Liver (tissue), 9 donors: ENCODE measurements around the gene RAC2. TPM values are rescaled to one million over a fixed set of nuclear protein-coding genes. Genes with fewer than 3 reads are reported as not detected.

Experiments used
- DNase-seq: peaks from one replicate; pipeline ENCODE4 v3.0.0-alpha.2; 2017; ENCODE audit warnings: low spot score
- H3K27ac ChIP-seq, 2 donors: one replicate each; pipeline ENCODE4 v1.7.0; 2013; ENCODE audit warnings: inconsistent platforms in 2 of 2, low read length in 2 of 2, control low read depth in 1 of 2, low read depth in 1 of 2, mild to moderate bottlenecking in 1 of 2
- H3K27me3 ChIP-seq, 4 donors: one replicate each; pipeline versions ENCODE4 v1.6.1 to v1.7.0; 2013; ENCODE audit warnings: low read length in 3 of 4, inconsistent platforms in 1 of 4, mild to moderate bottlenecking in 1 of 4, moderate library complexity in 1 of 4; ENCODE audit not compliant: control insufficient read depth in 4 of 4, insufficient read depth in 4 of 4
- H3K36me3 ChIP-seq, 4 donors: one replicate each; pipeline versions ENCODE4 v1.6.1 to v1.7.0; 2013; ENCODE audit warnings: low read length in 3 of 4, mild to moderate bottlenecking in 3 of 4, low read depth in 1 of 4, moderate library complexity in 1 of 4; ENCODE audit not compliant: control insufficient read depth in 4 of 4, insufficient read depth in 3 of 4
- H3K4me1 ChIP-seq, 4 donors: one replicate each; pipeline versions ENCODE4 v1.6.1 to v1.7.0; 2013; ENCODE audit warnings: low read length in 3 of 4, mild to moderate bottlenecking in 3 of 4, moderate library complexity in 1 of 4; ENCODE audit not compliant: control insufficient read depth in 4 of 4, insufficient read depth in 4 of 4
- H3K4me3 ChIP-seq, 3 donors: one replicate each; pipeline versions ENCODE4 v1.6.1 to v1.7.0; 2013; ENCODE audit warnings: low read length in 3 of 3, control low read depth in 1 of 3, low read depth in 1 of 3, mild to moderate bottlenecking in 1 of 3
- H3K9ac ChIP-seq, 2 donors: one replicate each; pipeline ENCODE4 v1.7.0; 2013; ENCODE audit warnings: low read length in 2 of 2, mild to moderate bottlenecking in 2 of 2, moderate library complexity in 2 of 2, control low read depth in 1 of 2, low read depth in 1 of 2
- H3K9me3 ChIP-seq, 4 donors: one replicate each; pipeline versions ENCODE4 v1.6.1 to v1.7.0; 2013; ENCODE audit warnings: low read length in 3 of 4; ENCODE audit not compliant: control insufficient read depth in 4 of 4
- EGR1 ChIP-seq, 2 donors: IDR thresholded peaks; 2 replicates each; pipeline ENCODE4 v1.6.1; 2016 to 2018; ENCODE audit warnings: antibody characterized with exemption in 2 of 2, low read depth in 2 of 2
- FOXA1 ChIP-seq: IDR thresholded peaks from 2 replicates; pipeline ENCODE4 v1.6.1; 2016; ENCODE audit warnings: antibody characterized with exemption
- FOXA2 ChIP-seq: IDR thresholded peaks from 2 replicates; pipeline ENCODE4 v1.6.1; 2016; ENCODE audit warnings: antibody characterized with exemption
- GABPA ChIP-seq, 2 donors: IDR thresholded peaks in 1 of 2; conservative IDR thresholded peaks in 1 of 2; 2 replicates each; pipeline ENCODE4 v1.6.1; 2016; ENCODE audit warnings: antibody characterized with exemption in 2 of 2, mild to moderate bottlenecking in 1 of 2, moderate library complexity in 1 of 2
- HNF4A ChIP-seq, 2 donors: conservative IDR thresholded peaks; 2 replicates each; pipeline ENCODE4 v1.6.1; 2016; ENCODE audit warnings: antibody characterized with exemption in 2 of 2, mild to moderate bottlenecking in 2 of 2
- HNF4G ChIP-seq: IDR thresholded peaks from 2 replicates; pipeline ENCODE4 v1.6.1; 2016; ENCODE audit warnings: antibody characterized with exemption
- JUND ChIP-seq, 2 donors: IDR thresholded peaks; 2 replicates each; pipeline ENCODE4 v1.6.1; 2016; ENCODE audit warnings: antibody characterized with exemption in 2 of 2
- NR2F2 ChIP-seq: IDR thresholded peaks from 2 replicates; pipeline ENCODE4 v1.6.1; 2016; ENCODE audit warnings: antibody characterized with exemption
- RAD21 ChIP-seq, 2 donors: IDR thresholded peaks; 2 replicates each; pipeline ENCODE4 v1.6.1; 2016; ENCODE audit warnings: antibody characterized with exemption in 2 of 2, mild to moderate bottlenecking in 2 of 2
- RXRA ChIP-seq, 2 donors: IDR thresholded peaks; 2 replicates each; pipeline ENCODE4 v1.6.1; 2017 to 2018; ENCODE audit warnings: antibody characterized with exemption in 2 of 2, mild to moderate bottlenecking in 1 of 2
- SP1 ChIP-seq: IDR thresholded peaks from 2 replicates; pipeline ENCODE4 v1.6.1; 2018; ENCODE audit warnings: antibody characterized with exemption, mild to moderate bottlenecking
- TAF1 ChIP-seq: conservative IDR thresholded peaks from 2 replicates; pipeline ENCODE4 v1.6.1; 2016; ENCODE audit warnings: antibody characterized with exemption, mild to moderate bottlenecking
- whole genome bisulfite sequencing: extraction: QIAGEN DNeasy Blood & Tissue Kit; methylation state at CpG from one replicate; pipeline ENCODE4 v1.1.7; 2013; 5-methylcytosine and 5-hydroxymethylcytosine counted together
- polyA plus RNA-seq, 2 donors: library from polyadenylated mRNA; stranded (reverse) in 1 of 2; unstranded in 1 of 2; fragments of 200-250 nt in 1 of 2; fragments of >200 nt in 1 of 2; fragmentation: Nextera tagmentation in 1 of 2; extraction: Ambion mirVana in 1 of 2; gene quantifications; one replicate each; pipeline versions ENCODE4 v1.2.1 to v1.2.3, GENCODE V29; 2013 to 2015
- total RNA-seq, 2 donors: library from RNA; depleted of rRNA; stranded (reverse); fragments of >200 nt; gene quantifications; one replicate each; pipeline ENCODE4 v1.2.3, GENCODE V29; 2014
- TF ChIP-seq, protein P1 (sequence below): fragments of 150-350 bp; IDR thresholded peaks from 2 replicates; pipeline ENCODE4 v1.5.1; 2017; ENCODE audit warnings: improper control_type of control experiment, low read depth, low read length; ENCODE audit not compliant: missing input control
- TF ChIP-seq, protein P2 (sequence below): IDR thresholded peaks from 2 replicates; pipeline ENCODE4 v1.6.1; 2016; ENCODE audit warnings: antibody characterized with exemption, mild to moderate bottlenecking
- TF ChIP-seq, protein P3 (sequence below): IDR thresholded peaks from 2 replicates; pipeline ENCODE4 v1.6.1; 2016; ENCODE audit warnings: antibody characterized with exemption
- TF ChIP-seq, protein P4 (sequence below): IDR thresholded peaks from 2 replicates; pipeline ENCODE4 v1.6.1; 2016; ENCODE audit warnings: antibody characterized with exemption
- TF ChIP-seq, protein P5 (sequence below): IDR thresholded peaks from 2 replicates; pipeline ENCODE4 v1.6.1; 2016; ENCODE audit warnings: antibody characterized with exemption
- donor health status: healthy.
- donor health status: healthy.
- donor health status: healthy.
- donor health status: healthy.
- donor health status: healthy.

The RAC2 gene
- total and polyA plus RNA-seq, 4 donors: 4.0 to 15.0 (median 7.4) TPM

DNA sequence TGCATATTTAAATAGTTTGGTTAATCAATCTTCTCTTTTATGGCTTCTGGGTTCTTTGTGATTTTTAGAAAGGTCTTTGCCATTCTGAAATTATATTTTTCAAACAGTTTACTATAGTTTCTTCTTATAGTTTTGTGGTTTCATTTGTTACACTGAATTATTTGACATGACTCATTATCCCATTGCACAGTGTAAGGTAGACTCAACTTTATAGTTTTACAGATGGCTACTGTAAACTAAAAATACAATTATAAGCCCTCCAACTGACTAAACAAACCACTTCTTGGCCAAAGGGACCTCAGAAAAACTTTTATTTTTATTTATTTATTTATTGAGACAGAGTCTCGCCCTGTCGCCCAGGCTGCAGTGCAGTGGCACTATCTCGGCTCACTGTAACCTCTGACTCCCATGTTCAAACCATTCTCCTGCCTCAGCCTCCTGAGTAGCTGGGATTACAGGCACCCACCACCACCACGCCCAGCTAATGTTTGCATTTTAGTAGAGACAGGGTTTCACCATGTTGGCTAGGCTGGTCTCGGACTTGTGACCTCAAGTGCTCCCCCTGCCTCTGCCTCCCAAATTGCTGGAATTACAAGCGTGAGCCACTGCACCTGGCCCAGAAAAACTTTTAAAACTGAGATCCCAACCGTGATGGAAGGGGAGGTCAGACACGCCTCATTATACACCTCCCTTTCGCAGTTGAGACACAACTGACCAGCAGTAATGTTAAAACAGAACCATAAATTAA, 14.1 kb upstream of the RAC2 start:
- no peak for TF ChIP-seq NR2F2
- TF ChIP-seq, protein P1, sequence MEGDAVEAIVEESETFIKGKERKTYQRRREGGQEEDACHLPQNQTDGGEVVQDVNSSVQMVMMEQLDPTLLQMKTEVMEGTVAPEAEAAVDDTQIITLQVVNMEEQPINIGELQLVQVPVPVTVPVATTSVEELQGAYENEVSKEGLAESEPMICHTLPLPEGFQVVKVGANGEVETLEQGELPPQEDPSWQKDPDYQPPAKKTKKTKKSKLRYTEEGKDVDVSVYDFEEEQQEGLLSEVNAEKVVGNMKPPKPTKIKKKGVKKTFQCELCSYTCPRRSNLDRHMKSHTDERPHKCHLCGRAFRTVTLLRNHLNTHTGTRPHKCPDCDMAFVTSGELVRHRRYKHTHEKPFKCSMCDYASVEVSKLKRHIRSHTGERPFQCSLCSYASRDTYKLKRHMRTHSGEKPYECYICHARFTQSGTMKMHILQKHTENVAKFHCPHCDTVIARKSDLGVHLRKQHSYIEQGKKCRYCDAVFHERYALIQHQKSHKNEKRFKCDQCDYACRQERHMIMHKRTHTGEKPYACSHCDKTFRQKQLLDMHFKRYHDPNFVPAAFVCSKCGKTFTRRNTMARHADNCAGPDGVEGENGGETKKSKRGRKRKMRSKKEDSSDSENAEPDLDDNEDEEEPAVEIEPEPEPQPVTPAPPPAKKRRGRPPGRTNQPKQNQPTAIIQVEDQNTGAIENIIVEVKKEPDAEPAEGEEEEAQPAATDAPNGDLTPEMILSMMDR: no peak
- TF ChIP-seq, protein P2, sequence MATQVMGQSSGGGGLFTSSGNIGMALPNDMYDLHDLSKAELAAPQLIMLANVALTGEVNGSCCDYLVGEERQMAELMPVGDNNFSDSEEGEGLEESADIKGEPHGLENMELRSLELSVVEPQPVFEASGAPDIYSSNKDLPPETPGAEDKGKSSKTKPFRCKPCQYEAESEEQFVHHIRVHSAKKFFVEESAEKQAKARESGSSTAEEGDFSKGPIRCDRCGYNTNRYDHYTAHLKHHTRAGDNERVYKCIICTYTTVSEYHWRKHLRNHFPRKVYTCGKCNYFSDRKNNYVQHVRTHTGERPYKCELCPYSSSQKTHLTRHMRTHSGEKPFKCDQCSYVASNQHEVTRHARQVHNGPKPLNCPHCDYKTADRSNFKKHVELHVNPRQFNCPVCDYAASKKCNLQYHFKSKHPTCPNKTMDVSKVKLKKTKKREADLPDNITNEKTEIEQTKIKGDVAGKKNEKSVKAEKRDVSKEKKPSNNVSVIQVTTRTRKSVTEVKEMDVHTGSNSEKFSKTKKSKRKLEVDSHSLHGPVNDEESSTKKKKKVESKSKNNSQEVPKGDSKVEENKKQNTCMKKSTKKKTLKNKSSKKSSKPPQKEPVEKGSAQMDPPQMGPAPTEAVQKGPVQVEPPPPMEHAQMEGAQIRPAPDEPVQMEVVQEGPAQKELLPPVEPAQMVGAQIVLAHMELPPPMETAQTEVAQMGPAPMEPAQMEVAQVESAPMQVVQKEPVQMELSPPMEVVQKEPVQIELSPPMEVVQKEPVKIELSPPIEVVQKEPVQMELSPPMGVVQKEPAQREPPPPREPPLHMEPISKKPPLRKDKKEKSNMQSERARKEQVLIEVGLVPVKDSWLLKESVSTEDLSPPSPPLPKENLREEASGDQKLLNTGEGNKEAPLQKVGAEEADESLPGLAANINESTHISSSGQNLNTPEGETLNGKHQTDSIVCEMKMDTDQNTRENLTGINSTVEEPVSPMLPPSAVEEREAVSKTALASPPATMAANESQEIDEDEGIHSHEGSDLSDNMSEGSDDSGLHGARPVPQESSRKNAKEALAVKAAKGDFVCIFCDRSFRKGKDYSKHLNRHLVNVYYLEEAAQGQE: no peak
- TF ChIP-seq, protein P3, sequence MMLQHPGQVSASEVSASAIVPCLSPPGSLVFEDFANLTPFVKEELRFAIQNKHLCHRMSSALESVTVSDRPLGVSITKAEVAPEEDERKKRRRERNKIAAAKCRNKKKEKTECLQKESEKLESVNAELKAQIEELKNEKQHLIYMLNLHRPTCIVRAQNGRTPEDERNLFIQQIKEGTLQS: no peak
- no peak for TF ChIP-seq RAD21 (IDR thresholded peaks at IDR 0.05)
- TF ChIP-seq HNF4G: no peak
- TF ChIP-seq EGR1 (IDR thresholded peaks at IDR 0.05; ENCODE audit: low read depth in 2 of 2): no peak

DNA sequence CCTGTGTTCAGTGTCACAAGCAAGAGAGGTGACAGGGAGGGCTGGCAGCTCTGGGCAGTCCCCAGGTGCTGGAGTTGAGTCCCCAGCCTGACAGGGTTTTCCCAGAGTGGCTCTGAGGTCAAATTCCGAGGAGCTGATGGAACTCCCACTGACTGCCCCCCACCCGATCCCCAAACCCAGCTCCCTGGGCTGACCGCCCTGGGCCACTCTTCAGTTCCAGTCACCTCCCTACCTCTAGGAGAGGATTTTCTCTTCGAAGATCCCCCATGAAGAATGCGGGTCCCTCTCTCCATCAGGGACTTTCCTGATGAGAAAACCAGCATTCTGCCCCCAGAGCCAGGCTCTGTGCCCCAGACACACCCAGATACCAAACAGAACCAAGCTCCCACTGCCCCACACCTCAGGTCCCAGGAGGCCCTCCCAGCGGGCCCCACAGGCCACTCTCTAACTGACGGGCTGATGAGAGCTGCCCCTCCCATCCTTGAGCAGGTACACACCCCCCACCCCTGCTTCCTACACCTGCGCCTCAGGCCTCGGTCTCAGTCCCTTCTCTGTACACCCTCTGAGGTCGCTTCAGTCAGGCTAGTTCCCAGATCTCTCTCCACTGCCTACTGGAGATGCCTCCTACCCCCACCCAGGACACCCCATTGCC, 12.1 kb upstream of the RAC2 start:
- Histone ChIP-seq H3K27me3 (no peaks in the 10 kb centered on the region), H3K36me3 (no peaks in the 10 kb centered on the region), H3K27ac (no peak overlapping the region), H3K4me3 (no peak overlapping the region), H3K9me3 (no peaks in the 10 kb centered on the region), H3K9ac (no peak overlapping the region), H3K4me1 (no peaks in the 10 kb centered on the region)
- no peak for DNase-seq
- 78% methylated on average over 10 of the region's 10 CpGs for WGBS
- TF ChIP-seq, protein P4, sequence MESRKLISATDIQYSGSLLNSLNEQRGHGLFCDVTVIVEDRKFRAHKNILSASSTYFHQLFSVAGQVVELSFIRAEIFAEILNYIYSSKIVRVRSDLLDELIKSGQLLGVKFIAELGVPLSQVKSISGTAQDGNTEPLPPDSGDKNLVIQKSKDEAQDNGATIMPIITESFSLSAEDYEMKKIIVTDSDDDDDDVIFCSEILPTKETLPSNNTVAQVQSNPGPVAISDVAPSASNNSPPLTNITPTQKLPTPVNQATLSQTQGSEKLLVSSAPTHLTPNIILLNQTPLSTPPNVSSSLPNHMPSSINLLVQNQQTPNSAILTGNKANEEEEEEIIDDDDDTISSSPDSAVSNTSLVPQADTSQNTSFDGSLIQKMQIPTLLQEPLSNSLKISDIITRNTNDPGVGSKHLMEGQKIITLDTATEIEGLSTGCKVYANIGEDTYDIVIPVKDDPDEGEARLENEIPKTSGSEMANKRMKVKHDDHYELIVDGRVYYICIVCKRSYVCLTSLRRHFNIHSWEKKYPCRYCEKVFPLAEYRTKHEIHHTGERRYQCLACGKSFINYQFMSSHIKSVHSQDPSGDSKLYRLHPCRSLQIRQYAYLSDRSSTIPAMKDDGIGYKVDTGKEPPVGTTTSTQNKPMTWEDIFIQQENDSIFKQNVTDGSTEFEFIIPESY: no peak
- TF ChIP-seq RXRA (IDR thresholded peaks at IDR 0.05): no peak
- no peak for TF ChIP-seq TAF1
- TF ChIP-seq FOXA2: no peak
- TF ChIP-seq FOXA1: no peak
- no peak for TF ChIP-seq JUND (IDR thresholded peaks at IDR 0.05)
- TF ChIP-seq, protein P2: no peak
- TF ChIP-seq NR2F2: no peak
- no peak for TF ChIP-seq RAD21 (IDR thresholded peaks at IDR 0.05)
- TF ChIP-seq HNF4A (conservative IDR thresholded peaks at IDR 0.05): no peak
- TF ChIP-seq HNF4G: no peak
- TF ChIP-seq, protein P5, sequence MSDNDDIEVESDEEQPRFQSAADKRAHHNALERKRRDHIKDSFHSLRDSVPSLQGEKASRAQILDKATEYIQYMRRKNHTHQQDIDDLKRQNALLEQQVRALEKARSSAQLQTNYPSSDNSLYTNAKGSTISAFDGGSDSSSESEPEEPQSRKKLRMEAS: no peak
- no peak for TF ChIP-seq SP1
- no peak for TF ChIP-seq GABPA (IDR thresholded peaks at IDR 0.05 in 1 of 2, conservative IDR thresholded peaks at IDR 0.05 in 1 of 2)
- no peak for TF ChIP-seq EGR1 (IDR thresholded peaks at IDR 0.05; ENCODE audit: low read depth in 2 of 2)

More for the DNA sequence above, 14.1 kb upstream of the RAC2 start:
- H3K4me3 ChIP-seq: no peak overlapping the region
- 83% methylated on average over 9 of the region's 9 CpGs for WGBS
- H3K27ac ChIP-seq: no peak overlapping the region
- no peaks in the 10 kb centered on the region for H3K27me3 ChIP-seq
- no peaks in the 10 kb centered on the region for H3K4me1 ChIP-seq
- DNase-seq: no peak
- no peak overlapping the region for H3K9ac ChIP-seq
- H3K9me3 ChIP-seq: no peaks in the 10 kb centered on the region
- H3K36me3 ChIP-seq: no peaks in the 10 kb centered on the region
